HUES64 (cell line): ENCODE results near the gene OR10G7.

Experiments
- H3K27ac ChIP-seq: 2 replicates; pipeline ENCODE4 v1.7.0; 2013; ENCODE audit warnings: low read depth, low read length, inconsistent platforms
- H3K27me3 ChIP-seq: 2 replicates; pipeline ENCODE4 v1.6.1; 2013; ENCODE audit warnings: mild to moderate bottlenecking, low read length; ENCODE audit not compliant: insufficient read depth
- H3K36me3 ChIP-seq: 2 replicates; pipeline ENCODE4 v1.6.1; 2013; ENCODE audit warnings: mild to moderate bottlenecking, low read length; ENCODE audit not compliant: insufficient read depth
- H3K4me1 ChIP-seq: 2 replicates; pipeline ENCODE4 v1.6.1; 2013; ENCODE audit warnings: mild to moderate bottlenecking, low read length, moderate library complexity; ENCODE audit not compliant: insufficient read depth
- H3K4me3 ChIP-seq: 2 replicates; pipeline ENCODE4 v1.5.1; 2013; ENCODE audit warnings: mild to moderate bottlenecking, low read length, moderate library complexity
- H3K9ac ChIP-seq: 2 replicates; pipeline ENCODE4 v1.6.1; 2013; ENCODE audit warnings: mild to moderate bottlenecking, low read depth, low read length
- H3K9me3 ChIP-seq: 2 replicates; pipeline ENCODE4 v1.6.1; 2013; ENCODE audit warnings: low read depth, low read length; ENCODE audit not compliant: insufficient read depth
- WGBS: fragments of 150-250, 120-280 bp; methylation state at CpG from one replicate; pipeline ENCODE4 v1.1.7; 2013; ENCODE audit warnings: missing lambda C conversion rate; 5-methylcytosine and 5-hydroxymethylcytosine counted together

The OR10G7 gene

GRCh38 chr11:124075492-124075840, 34.3 kb upstream of the OR10G7 start:
- 93% methylated on average over 6 of the region's 6 CpGs for WGBS
- H3K9me3 ChIP-seq = no peaks in the 10 kb centered on the region

GRCh38 chr11:124074554-124074953, 33.4 kb upstream of the OR10G7 start:
- Histone ChIP-seq H3K9me3 (no peaks in the 10 kb centered on the region), H3K27me3 (no peaks in the 10 kb centered on the region), H3K27ac (no peak overlapping the region), H3K9ac (no peak overlapping the region), H3K4me3 (no peak overlapping the region), H3K4me1 (no peaks in the 10 kb centered on the region), H3K36me3 (no peaks in the 10 kb centered on the region)
- whole genome bisulfite sequencing = 97% methylated on average over 5 of the region's 5 CpGs

More at GRCh38 chr11:124075492-124075840, 34.3 kb upstream of the OR10G7 start:
- Histone ChIP-seq H3K4me3 (no peak overlapping the region), H3K36me3 (no peaks in the 10 kb centered on the region), H3K27ac (no peak overlapping the region), H3K9ac (no peak overlapping the region), H3K27me3 (no peaks in the 10 kb centered on the region), H3K4me1 (no peaks in the 10 kb centered on the region)

GRCh38 chr11:124072147-124072546, 31.0 kb upstream of the OR10G7 start:
- 94% methylated on average over 7 of the region's 8 CpGs for WGBS
- H3K4me1 ChIP-seq = no peaks in the 10 kb centered on the region
- no peaks in the 10 kb centered on the region for H3K27me3 ChIP-seq
- no peaks in the 10 kb centered on the region for H3K36me3 ChIP-seq
- no peak overlapping the region for H3K9ac ChIP-seq
- H3K9me3 ChIP-seq = no peaks in the 10 kb centered on the region
- H3K27ac ChIP-seq = no peak overlapping the region
- H3K4me3 ChIP-seq = no peak overlapping the region

GRCh38 chr11:124071623-124071948, 30.5 kb upstream of the OR10G7 start:
- no peak overlapping the region for H3K4me3 ChIP-seq
- H3K27me3 ChIP-seq = no peaks in the 10 kb centered on the region
- H3K4me1 ChIP-seq = no peaks in the 10 kb centered on the region
- no peaks in the 10 kb centered on the region for H3K9me3 ChIP-seq
- H3K9ac ChIP-seq = no peak overlapping the region
- WGBS = 95% methylated on average over 4 of the region's 4 CpGs
- no peak overlapping the region for H3K27ac ChIP-seq
- H3K36me3 ChIP-seq = no peaks in the 10 kb centered on the region

GRCh38 chr11:124070915-124071622, 29.9 kb upstream of the OR10G7 start:
- Histone ChIP-seq H3K9me3 (no peaks in the 10 kb centered on the region), H3K27me3 (no peaks in the 10 kb centered on the region), H3K36me3 (no peaks in the 10 kb centered on the region), H3K4me3 (no peak overlapping the region), H3K4me1 (no peaks in the 10 kb centered on the region), H3K9ac (no peak overlapping the region), H3K27ac (no peak overlapping the region)
- whole genome bisulfite sequencing = 9% methylated on average over 8 of the region's 8 CpGs

GRCh38 chr11:124069429-124070401, 28.6 kb upstream of the OR10G7 start:
- Histone ChIP-seq H3K36me3 (no peaks in the 10 kb centered on the region), H3K4me3 (no peak overlapping the region), H3K27me3 (no peaks in the 10 kb centered on the region), H3K9me3 (no peaks in the 10 kb centered on the region), H3K27ac (no peak overlapping the region), H3K9ac (no peak overlapping the region), H3K4me1 (no peaks in the 10 kb centered on the region)
- 74% methylated on average over 26 of the region's 28 CpGs for WGBS

GRCh38 chr11:124068601-124069110, 27.5 kb upstream of the OR10G7 start:
- Histone ChIP-seq H3K9me3 (no peaks in the 10 kb centered on the region), H3K4me3 (no peak overlapping the region), H3K9ac (no peak overlapping the region), H3K36me3 (no peaks in the 10 kb centered on the region), H3K27ac (no peak overlapping the region), H3K4me1 (no peaks in the 10 kb centered on the region), H3K27me3 (no peaks in the 10 kb centered on the region)
- WGBS = 88% methylated on average over 3 of the region's 4 CpGs

GRCh38 chr11:124052966-124053365, 11.8 kb upstream of the OR10G7 start:
- WGBS = 94% methylated on average over 2 of the region's 3 CpGs
- no peaks in the 10 kb centered on the region for H3K36me3 ChIP-seq
- no peaks in the 10 kb centered on the region for H3K9me3 ChIP-seq
- H3K4me3 ChIP-seq = no peak overlapping the region
- H3K27ac ChIP-seq = no peak overlapping the region
- H3K27me3 ChIP-seq = no peaks in the 10 kb centered on the region
- no peaks in the 10 kb centered on the region for H3K4me1 ChIP-seq
- H3K9ac ChIP-seq = no peak overlapping the region

GRCh38 chr11:124050748-124051147, 9.6 kb upstream of the OR10G7 start:
- Histone ChIP-seq H3K27ac (no peak overlapping the region), H3K4me3 (no peak overlapping the region), H3K4me1 (no peaks in the 10 kb centered on the region), H3K9me3 (no peaks in the 10 kb centered on the region), H3K9ac (no peak overlapping the region), H3K27me3 (no peaks in the 10 kb centered on the region), H3K36me3 (no peaks in the 10 kb centered on the region)
- WGBS = 100% methylated on average over 1 of the region's 1 CpG

- WGBS = 93% methylated on average over 3 of the region's 4 CpGs
- Histone ChIP-seq H3K9ac (no peak overlapping the region), H3K27me3 (no peaks in the 10 kb centered on the region)
Observed at GRCh38 chr11:124043420-124043819, 2.3 kb upstream of the OR10G7 start.

GRCh38 chr11:124039557-124039956, 1.6 kb downstream of the OR10G7 start:
- Histone ChIP-seq H3K9me3 (no peaks in the 10 kb centered on the region), H3K9ac (no peak overlapping the region), H3K4me3 (no peak overlapping the region), H3K4me1 (peaks cover 5% of the 10 kb centered on the region; the same call in 1 of the 2 replicates), H3K27me3 (no peaks in the 10 kb centered on the region), H3K36me3 (no peaks in the 10 kb centered on the region), H3K27ac (no peak overlapping the region)
- WGBS = 88% methylated on average over 9 of the region's 9 CpGs

More at GRCh38 chr11:124043420-124043819, 2.3 kb upstream of the OR10G7 start:
- Histone ChIP-seq H3K36me3 (no peaks in the 10 kb centered on the region), H3K4me1 (peaks cover 5% of the 10 kb centered on the region; the same call in 1 of the 2 replicates), H3K4me3 (no peak overlapping the region), H3K27ac (no peak overlapping the region), H3K9me3 (no peaks in the 10 kb centered on the region)
